Left lung (tissue), 10 donors: ENCODE measurements around the gene ATP2A1. TPM values are rescaled to one million over a fixed set of nuclear protein-coding genes. Genes with fewer than 3 reads are reported as not detected.

Source experiments
- ATAC-seq: fragments of 200-7000 bp; cut with Tn5 transposase; one replicate; pipeline ENCODE4 v1.9.1; 2020; ENCODE audit warnings: moderate library complexity
- DNase-seq, 4 donors: peaks; one replicate each; pipeline ENCODE4 v3.0.0-alpha.2; 2013 to 2020
- H3K27ac ChIP-seq, 2 donors: fragments of 200-600 bp; sonication (generic) in 1 of 2; one replicate each; pipeline versions ENCODE4 v1.5.0 to v1.8.0; 2020 to 2021
- H3K27me3 ChIP-seq, 2 donors: fragments of 200-600 bp; sonication (generic) in 1 of 2; one replicate each; pipeline versions ENCODE4 v1.5.0 to v1.8.0; 2020 to 2021
- H3K36me3 ChIP-seq, 2 donors: fragments of 200-600 bp; sonication (generic) in 1 of 2; one replicate each; pipeline versions ENCODE4 v1.5.0 to v1.8.0; 2020 to 2021
- H3K4me1 ChIP-seq, 2 donors: fragments of 200-600 bp; one replicate each; pipeline ENCODE4 v1.8.0; 2021
- H3K4me3 ChIP-seq, 2 donors: fragments of 200-600 bp; sonication (generic) in 1 of 2; one replicate each; pipeline versions ENCODE4 v1.5.0 to v1.8.0; 2020 to 2021; ENCODE audit warnings: mild to moderate bottlenecking in 1 of 2
- H3K9me3 ChIP-seq, 2 donors: fragments of 200-600 bp; sonication (generic) in 1 of 2; one replicate each; pipeline versions ENCODE4 v1.5.0 to v1.8.0; 2020 to 2021
- intact Hi-C, 2 donors: fragments of 100-400 bp; cut with DNase I; formaldehyde crosslinking; loops; one replicate each; pipeline versions ENCODE4 v1.11.2 to v1.14.2; 2022
- polyA plus RNA-seq, 6 donors: library from polyadenylated mRNA; unstranded; fragments of 120-200 nt; gene quantifications; one replicate each; pipeline ENCODE4 v1.2.1, GENCODE V29; 2013; ENCODE audit not compliant: insufficient read length in 6 of 6
- total RNA-seq, 2 donors: library from RNA; stranded (reverse); fragmentation: NEBNext Ultra II Directional; extraction: Animal tissue kit (Norgen Biotek cat#: 25700); gene quantifications; one replicate each; pipeline ENCODE4 v1.2.1, GENCODE V29; 2021
- TF ChIP-seq, protein P1 (sequence below), 2 donors: fragments of 200-600 bp; sonication (generic) in 1 of 2; IDR thresholded peaks; one replicate each; pipeline versions ENCODE4 v1.5.0 to v1.8.0; 2021; ENCODE audit warnings: antibody characterized with exemption in 2 of 2
- donor health status: DM: no; HTN: yes; CAD: no.
- donor health status: DM: no; HTN: no; CAD: no.

Gene ATP2A1
- total and polyA plus RNA-seq, 8 donors, result 0.38 to 3.1 (median 2.5) TPM

DNA sequence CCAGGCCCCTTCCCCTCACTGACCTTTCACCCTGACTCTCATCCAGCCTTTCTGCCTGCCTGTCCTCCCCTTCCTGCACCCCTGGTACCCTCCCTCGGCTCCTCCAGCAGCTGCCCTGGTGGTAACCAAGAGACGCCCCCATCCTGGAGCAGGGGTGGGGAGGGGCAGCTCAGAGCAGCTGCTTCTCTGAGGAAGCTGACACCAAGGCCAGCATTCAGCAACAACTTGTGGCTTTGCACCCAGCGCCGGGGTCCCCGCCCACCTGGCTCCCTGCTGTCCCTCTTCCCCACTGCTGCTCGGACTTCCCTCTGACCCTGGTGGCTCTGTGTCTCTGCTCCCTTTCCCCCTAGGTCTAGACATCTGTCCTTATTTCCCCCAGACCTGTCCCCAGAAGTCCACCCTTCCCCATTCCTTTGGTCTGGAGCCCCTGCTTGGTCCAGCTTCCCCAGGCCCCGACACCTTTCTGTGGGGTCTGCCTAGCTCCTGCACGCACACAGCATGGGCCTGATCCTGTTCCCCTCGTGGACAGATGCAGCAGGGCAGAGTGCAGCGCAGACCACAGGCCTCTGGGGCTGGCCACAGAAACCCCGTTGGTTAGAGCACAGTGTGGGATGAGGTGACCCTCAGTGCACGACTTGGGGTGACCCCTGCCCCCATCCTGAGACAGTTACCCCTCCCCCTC, 1.2 kb upstream of the ATP2A1 start:
- Histone ChIP-seq H3K36me3 (peaks cover 0 to 28% of the 10 kb centered on the region in 2 donors), H3K4me1 (peaks cover 9 to 17% of the 10 kb centered on the region in 2 donors), H3K27ac (no peak overlapping the region), H3K27me3 (peaks cover 0 to 21% of the 10 kb centered on the region in 2 donors), H3K4me3 (no peak overlapping the region), H3K9me3 (no peaks in the 10 kb centered on the region)
- intact Hi-C loops, result no loop called here
- DNase-seq, result no peak
- no peak for ATAC-seq
- TF ChIP-seq, protein P1, sequence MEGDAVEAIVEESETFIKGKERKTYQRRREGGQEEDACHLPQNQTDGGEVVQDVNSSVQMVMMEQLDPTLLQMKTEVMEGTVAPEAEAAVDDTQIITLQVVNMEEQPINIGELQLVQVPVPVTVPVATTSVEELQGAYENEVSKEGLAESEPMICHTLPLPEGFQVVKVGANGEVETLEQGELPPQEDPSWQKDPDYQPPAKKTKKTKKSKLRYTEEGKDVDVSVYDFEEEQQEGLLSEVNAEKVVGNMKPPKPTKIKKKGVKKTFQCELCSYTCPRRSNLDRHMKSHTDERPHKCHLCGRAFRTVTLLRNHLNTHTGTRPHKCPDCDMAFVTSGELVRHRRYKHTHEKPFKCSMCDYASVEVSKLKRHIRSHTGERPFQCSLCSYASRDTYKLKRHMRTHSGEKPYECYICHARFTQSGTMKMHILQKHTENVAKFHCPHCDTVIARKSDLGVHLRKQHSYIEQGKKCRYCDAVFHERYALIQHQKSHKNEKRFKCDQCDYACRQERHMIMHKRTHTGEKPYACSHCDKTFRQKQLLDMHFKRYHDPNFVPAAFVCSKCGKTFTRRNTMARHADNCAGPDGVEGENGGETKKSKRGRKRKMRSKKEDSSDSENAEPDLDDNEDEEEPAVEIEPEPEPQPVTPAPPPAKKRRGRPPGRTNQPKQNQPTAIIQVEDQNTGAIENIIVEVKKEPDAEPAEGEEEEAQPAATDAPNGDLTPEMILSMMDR (IDR thresholded peaks at IDR 0.05), result no peak

DNA sequence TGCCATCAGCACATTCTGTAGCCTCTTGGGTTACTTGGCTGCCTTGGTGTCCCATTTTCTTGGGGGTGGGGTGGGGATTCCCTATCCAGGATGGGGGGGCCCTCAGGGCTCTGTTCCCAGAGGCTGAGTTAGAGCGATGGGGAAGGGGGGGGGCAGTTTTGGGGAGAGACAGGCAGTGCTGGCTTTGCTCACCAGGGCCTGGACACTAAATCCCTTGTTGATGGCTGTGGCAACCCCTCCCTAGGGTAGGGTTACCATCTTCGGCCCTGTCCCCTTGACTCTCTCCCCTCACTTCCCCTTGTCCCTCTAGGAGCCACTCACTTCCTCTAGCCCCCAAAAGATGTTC, 660 bp upstream of the ATP2A1 start:
- DNase-seq (no peak), ATAC-seq (no peak)
- Histone ChIP-seq H3K4me3 (no peak overlapping the region), H3K27ac (no peak overlapping the region), H3K36me3 (peaks cover 0 to 23% of the 10 kb centered on the region in 2 donors), H3K4me1 (peaks cover 9 to 17% of the 10 kb centered on the region in 2 donors), H3K27me3 (peaks cover 0 to 26% of the 10 kb centered on the region in 2 donors), H3K9me3 (no peaks in the 10 kb centered on the region)
- TF ChIP-seq, protein P1 (IDR thresholded peaks at IDR 0.05), result no peak
- intact Hi-C loops, result no loop called here

DNA sequence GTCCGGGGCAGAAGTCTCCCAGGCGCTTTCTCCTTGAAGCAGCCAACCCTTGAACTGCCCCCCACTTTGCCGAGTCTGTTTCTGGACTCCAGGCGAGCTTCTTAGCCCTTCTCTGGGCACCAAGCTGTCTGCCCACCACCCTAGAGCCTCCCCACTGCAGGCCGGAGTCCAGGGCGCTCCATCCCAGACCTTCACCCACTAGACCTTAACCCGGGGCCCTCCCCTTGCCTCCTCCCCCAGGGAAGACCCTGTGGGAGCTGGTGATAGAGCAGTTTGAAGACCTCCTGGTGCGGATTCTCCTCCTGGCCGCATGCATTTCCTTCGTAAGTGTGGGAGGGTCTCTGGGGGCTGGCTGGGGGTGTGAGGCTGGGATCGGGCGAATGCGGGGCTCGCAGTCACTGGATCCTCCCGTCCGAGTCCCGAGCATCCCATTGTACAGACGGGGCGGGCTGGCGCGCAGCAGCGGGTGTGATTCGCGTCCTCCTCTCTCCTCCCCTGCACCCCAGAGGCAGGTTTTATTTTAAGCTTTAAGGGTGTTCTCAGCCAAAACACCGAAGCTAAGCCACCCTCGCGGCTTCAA, 1.1 kb downstream of the ATP2A1 start:
- Histone ChIP-seq H3K9me3 (no peaks in the 10 kb centered on the region), H3K36me3 (peaks cover 0 to 6% of the 10 kb centered on the region in 2 donors), H3K27ac (no peak overlapping the region), H3K4me3 (peak overlapping the region; percentile 54 to 78), H3K27me3 (peaks cover 0 to 38% of the 10 kb centered on the region in 2 donors), H3K4me1 (peaks cover 9 to 17% of the 10 kb centered on the region in 2 donors)
- TF ChIP-seq, protein P1 (IDR thresholded peaks at IDR 0.05), result no peak
- ATAC-seq, result peak; percentile 59
- no peak for DNase-seq
- intact Hi-C loops, result no loop called here

DNA sequence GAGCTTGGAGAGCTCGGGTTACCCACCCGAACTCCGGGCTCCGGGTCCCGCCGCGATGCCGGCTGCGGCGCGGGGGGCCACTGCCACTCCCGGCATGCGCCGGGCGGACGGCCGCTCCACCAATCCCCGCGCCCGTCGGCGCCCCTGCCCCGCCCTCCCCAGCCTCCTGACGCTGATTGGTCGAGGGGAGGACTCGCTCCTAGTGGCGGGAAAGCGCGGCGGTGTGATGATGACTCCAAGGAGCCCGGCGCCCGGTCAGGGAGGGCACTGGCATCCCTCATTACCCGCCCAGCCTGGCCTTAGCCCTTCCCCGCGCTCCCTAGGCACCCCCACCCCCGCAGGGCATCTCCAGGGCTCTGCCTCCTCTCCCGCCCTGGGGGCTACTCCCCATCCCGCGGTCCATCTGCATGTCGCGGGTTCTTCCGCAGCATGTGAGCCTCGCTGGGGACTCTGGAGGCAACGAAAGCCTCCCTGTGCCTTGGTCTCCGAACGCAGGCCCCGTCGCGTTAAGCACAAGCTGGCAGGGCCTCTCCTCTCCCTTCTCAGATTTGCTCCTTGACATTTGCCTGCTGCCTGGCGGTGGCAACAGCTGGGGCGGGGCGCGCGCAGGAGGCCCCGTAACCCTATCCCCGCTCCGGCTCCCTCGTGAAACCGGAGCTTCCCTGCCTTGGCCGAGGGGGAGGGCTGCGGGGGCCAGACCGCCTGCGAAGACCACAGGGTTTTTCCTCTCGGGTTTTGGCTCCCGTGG, 1.7 kb downstream of the ATP2A1 start:
- peak overlapping the region; percentile 54 to 78 for H3K4me3 ChIP-seq
- H3K9me3 ChIP-seq, result no peaks in the 10 kb centered on the region
- no peak overlapping the region for H3K27ac ChIP-seq
- DNase-seq, result peak; percentile 70 to 94 (median 87)
- TF ChIP-seq, protein P1 (IDR thresholded peaks at IDR 0.05), result peak in 1 of 2 donors; percentile 49
- H3K27me3 ChIP-seq, result peaks cover 0 to 38% of the 10 kb centered on the region in 2 donors
- peak; percentile 98 for ATAC-seq
- intact Hi-C loops, result no loop called here
- H3K36me3 ChIP-seq, result no peaks in the 10 kb centered on the region
- peaks cover 9 to 17% of the 10 kb centered on the region in 2 donors for H3K4me1 ChIP-seq

DNA sequence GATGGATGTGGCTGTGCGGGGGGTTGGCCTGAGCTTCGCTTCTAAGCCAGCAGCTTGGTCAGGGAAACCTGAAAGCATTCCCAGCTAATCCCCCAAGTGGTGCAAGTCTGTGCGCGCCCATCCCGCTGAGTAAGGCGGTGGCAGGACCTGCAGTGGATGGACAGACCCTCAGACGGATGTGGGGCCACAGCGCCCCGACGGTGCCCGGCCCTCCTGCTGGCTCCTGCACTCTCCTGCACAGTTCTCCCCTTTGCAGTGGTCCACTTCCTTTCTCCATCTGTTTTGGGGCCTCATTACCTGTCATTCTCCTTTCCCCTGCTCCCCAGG, 2.3 kb downstream of the ATP2A1 start:
- no peaks in the 10 kb centered on the region for H3K36me3 ChIP-seq
- ATAC-seq (no peak), DNase-seq (no peak)
- H3K4me1 ChIP-seq, result peaks cover 9 to 17% of the 10 kb centered on the region in 2 donors
- peak overlapping the region in 1 of 2 donors; percentile 78 for H3K4me3 ChIP-seq
- peaks cover 0 to 38% of the 10 kb centered on the region in 2 donors for H3K27me3 ChIP-seq
- H3K27ac ChIP-seq, result no peak overlapping the region
- TF ChIP-seq, protein P1 (IDR thresholded peaks at IDR 0.05), result no peak
- intact Hi-C loops, result no loop called here
- H3K9me3 ChIP-seq, result no peaks in the 10 kb centered on the region
